GM12878 (cell line): Measurements from ENCODE around the gene POU2AF1. TPM values are rescaled to one million over a fixed set of nuclear protein-coding genes. Genes with fewer than 3 reads are reported as not detected.

ENCODE experiments used
- ATAC-seq: fragments of 200-7000 bp; cut with Tn5 transposase; 3 replicates; pipeline ENCODE4 v1.9.1; 2020; ENCODE audit warnings: mild to moderate bottlenecking, moderate library complexity
- BruUV-seq: library from RNA; stranded (reverse); fragments of 400-500 nt; replicated peaks from 2 replicates; lab custom pipeline; 2021; lab: Mats Ljungman, UMichigan
- CTCF ChIA-PET: fragments of 300-600 bp; sonication (Branson Sonifier 250); formaldehyde crosslinking; extraction: SDS; loops from one replicate; lab custom pipeline; 2021; ENCODE audit warnings: inconsistent platforms; lab: Yijun Ruan, JAX
- POLR2A ChIA-PET: fragments of 350-600 bp; formaldehyde crosslinking; extraction: SDS; loops from one replicate; lab custom pipeline; 2021; ENCODE audit warnings: inconsistent platforms; lab: Charles Lee
- RAD21 ChIA-PET: fragments of 300-600 bp; sonication (Branson Sonifier 250); formaldehyde crosslinking; loops from one replicate; lab custom pipeline; 2023; ENCODE audit warnings: antibody characterized with exemption; ENCODE audit not compliant: unreplicated experiment; lab: Charles Lee
- SMC1A ChIA-PET: fragments of 300-600 bp; sonication (Branson Sonifier 250); formaldehyde crosslinking; loops from one replicate; lab custom pipeline; 2023; ENCODE audit not compliant: unreplicated experiment, uncharacterized antibody; lab: Charles Lee
- DNase-seq: peaks from one replicate; pipeline ENCODE4 v3.0.0-alpha.2; 2011; ENCODE audit warnings: low read depth, low spot score
- FAIRE-seq: peaks from 3 replicates; lab custom pipeline; 2011; peaks lifted over from hg19 to GRCh38; lab: Jason Lieb, UNC
- H2AFZ ChIP-seq: 2 replicates; pipeline ENCODE4 v1.6.0; 2011; ENCODE audit warnings: low read depth, low read length, control low read depth; ENCODE audit not compliant: control insufficient read depth
- H3K27ac ChIP-seq: 2 replicates; pipeline ENCODE4 v1.5.1; 2011; ENCODE audit warnings: control low read depth; ENCODE audit not compliant: control insufficient read depth, insufficient read depth
- H3K27me3 ChIP-seq, 2 experiments: replicated peaks in 1 of 2; 2 replicates each; pipeline versions ENCODE4 v1.6.0 to v1.6.1; 2011; ENCODE audit warnings: low read length in 1 of 2; ENCODE audit not compliant: control insufficient read depth in 2 of 2, insufficient read depth in 2 of 2
- H3K36me3 ChIP-seq, 2 experiments: 2 replicates each; pipeline ENCODE4 v1.5.1; 2011; ENCODE audit warnings: low read length in 1 of 2; ENCODE audit not compliant: control insufficient read depth in 2 of 2, insufficient read depth in 2 of 2
- H3K4me1 ChIP-seq: 2 replicates; pipeline ENCODE4 v1.6.1; 2011; ENCODE audit warnings: mild to moderate bottlenecking, low read length, moderate library complexity, mixed read lengths; ENCODE audit not compliant: control insufficient read depth, insufficient read depth
- H3K4me2 ChIP-seq: 2 replicates; pipeline ENCODE4 v1.6.0; 2011; ENCODE audit warnings: control low read depth; ENCODE audit not compliant: control insufficient read depth, insufficient read depth
- H3K4me3 ChIP-seq: fragments of 200-600 bp; sonication (generic); 2 replicates; pipeline ENCODE4 v1.5.1; 2016
- H3K79me2 ChIP-seq: 2 replicates; pipeline ENCODE4 v1.6.0; 2011; ENCODE audit warnings: low read length; ENCODE audit not compliant: control insufficient read depth, insufficient read depth
- H3K9ac ChIP-seq: 2 replicates; pipeline ENCODE4 v1.8.0; 2011; ENCODE audit warnings: low read length, control low read depth, mixed read lengths; ENCODE audit not compliant: control insufficient read depth, insufficient read depth
- H3K9me3 ChIP-seq: replicated peaks from 3 replicates; pipeline ENCODE4 v1.5.1; 2011; ENCODE audit warnings: mild to moderate bottlenecking, low read length; ENCODE audit not compliant: control insufficient read depth, insufficient read depth
- H4K20me1 ChIP-seq: 2 replicates; pipeline ENCODE4 v1.6.0; 2011; ENCODE audit not compliant: control insufficient read depth, insufficient read depth
- BHLHE40 ChIP-seq, 2 experiments: fragments of 450-650 bp in 1 of 2; IDR thresholded peaks; 2 replicates each; pipeline ENCODE4 v1.6.1; 2011 to 2017; ENCODE audit warnings: low read depth in 2 of 2, borderline replicate concordance in 1 of 2, improper control_type of control experiment in 1 of 2, low read length in 1 of 2, mild to moderate bottlenecking in 1 of 2
- CHD1 ChIP-seq: IDR thresholded peaks from 2 replicates; pipeline ENCODE4 v1.6.1; 2012; ENCODE audit warnings: low read depth, low read length, improper control_type of control experiment
- CHD2 ChIP-seq: IDR thresholded peaks from 2 replicates; pipeline ENCODE4 v1.6.1; 2011; ENCODE audit warnings: low read depth, low read length, improper control_type of control experiment, borderline replicate concordance
- FOXK2 ChIP-seq: fragments of 450-650 bp; IDR thresholded peaks from 2 replicates; pipeline ENCODE4 v1.6.1; 2017; ENCODE audit warnings: mild to moderate bottlenecking, moderate library complexity
- JUNB ChIP-seq: IDR thresholded peaks from 2 replicates; pipeline ENCODE4 v1.6.1; 2016; ENCODE audit warnings: antibody characterized with exemption, mild to moderate bottlenecking
- POLR2A ChIP-seq: IDR thresholded peaks from 2 replicates; pipeline ENCODE4 v1.6.1; 2011; ENCODE audit warnings: low read depth, mild to moderate bottlenecking, low read length
- POU2F2 ChIP-seq: IDR thresholded peaks from 3 replicates; pipeline ENCODE4 v1.6.1; 2011; ENCODE audit warnings: low read depth, mild to moderate bottlenecking, low read length, borderline replicate concordance
- SP1 ChIP-seq: IDR thresholded peaks from one replicate; pipeline ENCODE4 v1.6.1; 2011; ENCODE audit warnings: low read depth, low read length
- SRF ChIP-seq, 2 experiments: IDR thresholded peaks; 2 replicates each; pipeline ENCODE4 v1.6.1; 2011; ENCODE audit warnings: low read depth in 2 of 2, low read length in 2 of 2, mild to moderate bottlenecking in 1 of 2, moderate library complexity in 1 of 2
- TARDBP ChIP-seq: IDR thresholded peaks from 2 replicates; pipeline ENCODE4 v1.6.1; 2016; ENCODE audit warnings: borderline replicate concordance
- USF1 ChIP-seq: IDR thresholded peaks from 2 replicates; pipeline ENCODE4 v1.6.1; 2011; ENCODE audit warnings: borderline replicate concordance, low read depth, mild to moderate bottlenecking, moderate library complexity, mixed read lengths, low read length; ENCODE audit not compliant: insufficient read depth; ENCODE audit errors: extremely low read length
- WGBS: methylation state at CpG from one replicate; pipeline ENCODE4 v1.1.6; 2016; ENCODE audit warnings: low lambda C conversion rate; ENCODE audit not compliant: insufficient replicate concordance, insufficient coverage; ENCODE audit errors: missing lambda C conversion rate; 5-methylcytosine and 5-hydroxymethylcytosine counted together
- in situ Hi-C: fragments of 300-500 bp; cut with MboI; formaldehyde crosslinking; loops from 9 replicates; pipeline ENCODE4 v1.14.3; 2018; ENCODE audit warnings: mixed read lengths
- intact Hi-C: fragments of 100-400 bp; cut with micrococcal nuclease; formaldehyde crosslinking; loops from one replicate; pipeline ENCODE4 v1.14.2; 2022; ENCODE audit not compliant: unreplicated experiment
- polyA plus RNA-seq, 11 experiments: library from polyadenylated mRNA; depleted of rRNA in 4 of 11; unstranded in 6 of 11; stranded (reverse) in 5 of 11; fragments of >200 nt; fragmentation: Nextera tagmentation in 4 of 11; fragmentation: Illumina TruSeq in 1 of 11; extraction: Ambion mirVana in 4 of 11; extraction: Trizol in 1 of 11; gene quantifications; 1 replicate in 1 of 11; 2 replicates in 10 of 11; pipeline versions ENCODE4 v1.2.1 to v1.2.3, GENCODE V29; 2011 to 2016; ENCODE audit warnings: inconsistent platforms in 2 of 11, missing spikeins in 2 of 11, low read depth in 1 of 11
- total RNA-seq, 4 experiments: library from RNA; depleted of rRNA in 3 of 4; stranded (reverse); fragments of >200 nt in 3 of 4; fragmentation: Illumina TruSeq in 1 of 4; extraction: Trizol in 1 of 4; gene quantifications; 2 replicates each; pipeline versions ENCODE4 v1.2.1 to v1.2.3, GENCODE V29; 2013 to 2021
- TF ChIP-seq, protein P1 (sequence below): IDR thresholded peaks from 2 replicates; pipeline ENCODE4 v1.6.1; 2011; ENCODE audit warnings: mild to moderate bottlenecking, low read depth, low read length, moderate library complexity; ENCODE audit not compliant: insufficient replicate concordance
- TF ChIP-seq, protein P2 (sequence below): fragments of 450-650 bp; formaldehyde crosslinking; IDR thresholded peaks from 2 replicates; pipeline ENCODE4 v1.4.0; 2020; ENCODE audit warnings: mild to moderate bottlenecking, moderate library complexity

The POU2AF1 gene
- total and polyA plus RNA-seq, 10 of the 15 experiments (the other 5 are each of a cell fraction or from before 2014, with no cell fraction given), result 13.1 to 169 (median 75.5) TPM

DNA sequence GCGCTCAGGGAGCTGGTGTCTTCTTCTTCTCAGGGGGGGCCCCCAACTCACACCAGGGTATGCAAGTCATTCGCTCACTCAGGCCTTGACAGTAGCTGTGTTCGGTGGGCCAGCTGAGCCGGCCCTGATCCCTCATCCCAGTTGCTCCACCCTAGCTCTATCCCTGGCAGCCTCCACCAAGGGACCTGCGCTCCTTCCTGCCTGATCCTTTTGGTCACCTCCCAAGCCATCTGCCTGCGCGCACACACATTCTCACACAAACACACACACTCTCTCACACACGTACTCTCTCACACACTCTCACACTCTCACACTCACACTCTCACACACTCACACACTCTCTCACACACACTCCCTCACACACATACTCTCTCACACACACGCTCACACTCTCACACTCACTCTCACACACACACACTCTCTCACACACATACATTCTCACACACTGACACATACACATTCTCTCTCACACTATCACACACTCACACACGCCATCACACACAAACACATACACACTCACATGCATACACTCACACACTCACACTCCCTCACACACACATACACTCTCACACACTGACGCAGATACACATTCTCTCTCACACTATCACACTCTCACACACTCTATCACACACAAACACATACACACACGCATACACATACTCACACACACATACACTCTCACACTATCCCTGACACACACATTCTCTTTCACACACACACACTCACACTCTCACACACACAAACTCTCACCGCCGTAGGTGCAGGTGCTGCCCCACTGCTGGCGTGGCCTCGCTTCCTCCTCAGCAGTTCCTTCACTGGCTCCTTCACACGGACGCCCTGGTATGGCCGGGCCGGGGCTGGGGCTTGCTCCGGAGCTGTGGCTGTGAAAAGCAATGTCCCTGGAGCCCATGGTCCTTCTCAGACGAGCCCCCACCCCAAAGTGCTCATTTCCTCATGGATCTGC, 20.8 kb downstream of the POU2AF1 start:
- H3K4me2 ChIP-seq, result no peak overlapping the region
- H3K9ac ChIP-seq, result no peak overlapping the region
- intact Hi-C loops (loop anchor here (1.0 kb wide), 1 partner anchor 65 kb away; no protein-coding TSS in a partner anchor), in situ Hi-C loops (no loop called here)
- WGBS, result 91% methylated on average over 22 of the region's 22 CpGs
- DNase-seq, result no peak
- H2AFZ ChIP-seq, result no peak overlapping the region
- no peaks in the 10 kb centered on the region for H3K27me3 ChIP-seq
- H3K36me3 ChIP-seq, result peaks cover 42 to 63% of the 10 kb centered on the region in 2 experiments
- no peak overlapping the region for H3K4me3 ChIP-seq
- no peak for FAIRE-seq
- RAD21 ChIA-PET, result interaction anchor here (22.2 kb wide), 1 partner anchor 57 kb away, joined by 657 read pairs; no protein-coding TSS in a partner anchor
- POLR2A ChIA-PET, result no interaction called here
- H4K20me1 ChIP-seq, result no peaks in the 10 kb centered on the region
- H3K79me2 ChIP-seq, result peaks cover 39% of the 10 kb centered on the region
- SMC1A ChIA-PET, result interaction anchor here (0.7 to 32.6 kb wide), 3 partner anchors 10 to 59 kb away, joined by 3 to 972 read pairs (median 4); no protein-coding TSS in a partner anchor
- H3K9me3 ChIP-seq, result no peaks in the 10 kb centered on the region
- CTCF ChIA-PET, result interaction anchor here (1.2 to 13.1 kb wide), 4 partner anchors 60 to 76 kb away, joined by 3 to 213 read pairs (median 6); no protein-coding TSS in a partner anchor
- H3K4me1 ChIP-seq, result peaks cover 15% of the 10 kb centered on the region
- no peak for ATAC-seq
- no peak overlapping the region for H3K27ac ChIP-seq
- no TSS peak for BruUV-seq
- TF ChIP-seq POLR2A (peak; percentile 78), TARDBP (peak; percentile 92; the same call in 1 of the 2 replicates), BHLHE40 (IDR thresholded peaks at IDR 0.05; ENCODE audit: borderline replicate concordance in 1 of 2, low read depth in 2 of 2, low read length in 1 of 2) (no peak), JUNB (no peak), SP1 (no peak), POU2F2 (peak; percentile 18; the same call in 1 of the 3 replicates), FOXK2 (no peak), CHD1 (no peak), USF1 (no peak), CHD2 (no peak), SRF (IDR thresholded peaks at IDR 0.05; ENCODE audit: low read depth in 2 of 2, low read length in 2 of 2) (no peak)
- TF ChIP-seq, protein P1, sequence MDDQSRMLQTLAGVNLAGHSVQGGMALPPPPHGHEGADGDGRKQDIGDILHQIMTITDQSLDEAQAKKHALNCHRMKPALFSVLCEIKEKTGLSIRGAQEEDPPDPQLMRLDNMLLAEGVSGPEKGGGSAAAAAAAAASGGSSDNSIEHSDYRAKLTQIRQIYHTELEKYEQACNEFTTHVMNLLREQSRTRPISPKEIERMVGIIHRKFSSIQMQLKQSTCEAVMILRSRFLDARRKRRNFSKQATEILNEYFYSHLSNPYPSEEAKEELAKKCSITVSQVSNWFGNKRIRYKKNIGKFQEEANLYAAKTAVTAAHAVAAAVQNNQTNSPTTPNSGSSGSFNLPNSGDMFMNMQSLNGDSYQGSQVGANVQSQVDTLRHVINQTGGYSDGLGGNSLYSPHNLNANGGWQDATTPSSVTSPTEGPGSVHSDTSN, result peak; percentile 3
- TF ChIP-seq, protein P2, sequence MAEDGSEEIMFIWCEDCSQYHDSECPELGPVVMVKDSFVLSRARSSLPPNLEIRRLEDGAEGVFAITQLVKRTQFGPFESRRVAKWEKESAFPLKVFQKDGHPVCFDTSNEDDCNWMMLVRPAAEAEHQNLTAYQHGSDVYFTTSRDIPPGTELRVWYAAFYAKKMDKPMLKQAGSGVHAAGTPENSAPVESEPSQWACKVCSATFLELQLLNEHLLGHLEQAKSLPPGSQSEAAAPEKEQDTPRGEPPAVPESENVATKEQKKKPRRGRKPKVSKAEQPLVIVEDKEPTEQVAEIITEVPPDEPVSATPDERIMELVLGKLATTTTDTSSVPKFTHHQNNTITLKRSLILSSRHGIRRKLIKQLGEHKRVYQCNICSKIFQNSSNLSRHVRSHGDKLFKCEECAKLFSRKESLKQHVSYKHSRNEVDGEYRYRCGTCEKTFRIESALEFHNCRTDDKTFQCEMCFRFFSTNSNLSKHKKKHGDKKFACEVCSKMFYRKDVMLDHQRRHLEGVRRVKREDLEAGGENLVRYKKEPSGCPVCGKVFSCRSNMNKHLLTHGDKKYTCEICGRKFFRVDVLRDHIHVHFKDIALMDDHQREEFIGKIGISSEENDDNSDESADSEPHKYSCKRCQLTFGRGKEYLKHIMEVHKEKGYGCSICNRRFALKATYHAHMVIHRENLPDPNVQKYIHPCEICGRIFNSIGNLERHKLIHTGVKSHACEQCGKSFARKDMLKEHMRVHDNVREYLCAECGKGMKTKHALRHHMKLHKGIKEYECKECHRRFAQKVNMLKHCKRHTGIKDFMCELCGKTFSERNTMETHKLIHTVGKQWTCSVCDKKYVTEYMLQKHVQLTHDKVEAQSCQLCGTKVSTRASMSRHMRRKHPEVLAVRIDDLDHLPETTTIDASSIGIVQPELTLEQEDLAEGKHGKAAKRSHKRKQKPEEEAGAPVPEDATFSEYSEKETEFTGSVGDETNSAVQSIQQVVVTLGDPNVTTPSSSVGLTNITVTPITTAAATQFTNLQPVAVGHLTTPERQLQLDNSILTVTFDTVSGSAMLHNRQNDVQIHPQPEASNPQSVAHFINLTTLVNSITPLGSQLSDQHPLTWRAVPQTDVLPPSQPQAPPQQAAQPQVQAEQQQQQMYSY (CRISPR knock-in tag), result no peak
